ENCODE results near the gene FAM118B. TPM values are rescaled to one million over a fixed set of nuclear protein-coding genes. Genes with fewer than 3 reads are reported as not detected.

FAM118B gene
- total and polyA plus RNA-seq, 3 donors from 2014 or later: 27.4 to 50.3 (median 36.3) TPM

DNA sequence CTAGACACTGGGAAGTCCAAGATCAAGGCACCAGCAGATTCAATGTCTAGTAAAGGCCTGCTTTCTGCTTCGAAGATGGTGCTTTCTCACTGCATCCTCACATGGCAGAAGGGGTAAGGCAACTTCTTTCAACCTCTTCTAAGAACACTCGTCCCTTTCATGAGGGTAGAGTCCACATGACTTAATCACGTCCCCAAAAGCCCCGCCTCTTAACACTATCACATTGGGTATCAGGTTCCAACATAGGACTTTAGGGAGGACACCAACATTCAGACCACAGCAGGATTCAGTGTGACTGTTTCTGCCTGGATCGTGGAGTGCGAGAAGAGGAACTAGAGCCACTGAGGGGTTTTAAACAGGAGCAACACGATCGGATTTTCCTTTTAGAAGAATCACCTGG, 67.6 kb downstream of the FAM118B start:
- no peak overlapping the region for H3K27ac ChIP-seq
- no peaks in the 10 kb centered on the region for H3K27me3 ChIP-seq
- WGBS, 2 donors: 77 to 80% methylated on average over 8 of the region's 8 CpGs
- no peaks in the 10 kb centered on the region for H3K36me3 ChIP-seq (ENCODE audit: low read depth, missing control alignments)
- TF ChIP-seq, protein P1, sequence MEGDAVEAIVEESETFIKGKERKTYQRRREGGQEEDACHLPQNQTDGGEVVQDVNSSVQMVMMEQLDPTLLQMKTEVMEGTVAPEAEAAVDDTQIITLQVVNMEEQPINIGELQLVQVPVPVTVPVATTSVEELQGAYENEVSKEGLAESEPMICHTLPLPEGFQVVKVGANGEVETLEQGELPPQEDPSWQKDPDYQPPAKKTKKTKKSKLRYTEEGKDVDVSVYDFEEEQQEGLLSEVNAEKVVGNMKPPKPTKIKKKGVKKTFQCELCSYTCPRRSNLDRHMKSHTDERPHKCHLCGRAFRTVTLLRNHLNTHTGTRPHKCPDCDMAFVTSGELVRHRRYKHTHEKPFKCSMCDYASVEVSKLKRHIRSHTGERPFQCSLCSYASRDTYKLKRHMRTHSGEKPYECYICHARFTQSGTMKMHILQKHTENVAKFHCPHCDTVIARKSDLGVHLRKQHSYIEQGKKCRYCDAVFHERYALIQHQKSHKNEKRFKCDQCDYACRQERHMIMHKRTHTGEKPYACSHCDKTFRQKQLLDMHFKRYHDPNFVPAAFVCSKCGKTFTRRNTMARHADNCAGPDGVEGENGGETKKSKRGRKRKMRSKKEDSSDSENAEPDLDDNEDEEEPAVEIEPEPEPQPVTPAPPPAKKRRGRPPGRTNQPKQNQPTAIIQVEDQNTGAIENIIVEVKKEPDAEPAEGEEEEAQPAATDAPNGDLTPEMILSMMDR (IDR thresholded peaks at IDR 0.05): no peak
- TF ChIP-seq POLR2A (IDR thresholded peaks at IDR 0.05): no peak
- H3K4me3 ChIP-seq: no peak overlapping the region
- H3K4me1 ChIP-seq: peaks cover 7% of the 10 kb centered on the region
- H3K9me3 ChIP-seq: no peaks in the 10 kb centered on the region
- DNase-seq: no peak
- intact Hi-C loops (cut with DNase I; ENCODE audit: low total_unique reads): no loop called here

DNA sequence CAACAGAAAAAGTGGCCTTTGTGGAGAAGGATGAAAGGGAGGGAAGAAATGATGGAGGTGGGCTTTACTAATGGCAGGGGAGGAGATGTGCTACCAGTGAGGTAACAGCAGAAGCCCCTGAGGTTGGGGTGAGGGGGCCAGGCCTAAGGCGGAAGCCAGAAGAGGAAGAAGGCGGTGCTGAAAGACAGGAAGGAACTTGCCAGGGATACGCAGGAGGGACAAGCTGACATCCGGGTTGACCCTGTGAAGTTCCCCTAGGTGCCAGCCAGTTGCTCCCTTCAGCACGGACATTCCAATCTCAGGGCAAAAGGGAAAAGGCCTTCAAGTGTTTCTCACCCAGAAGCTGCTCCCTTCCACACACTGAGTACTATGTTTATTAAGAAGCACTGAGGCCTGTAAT, 69.0 kb downstream of the FAM118B start:
- TF ChIP-seq POLR2A (IDR thresholded peaks at IDR 0.05): no peak
- TF ChIP-seq, protein P1 (IDR thresholded peaks at IDR 0.05): no peak
- intact Hi-C loops (cut with DNase I; ENCODE audit: low total_unique reads): no loop called here
- Histone ChIP-seq H3K4me3 (no peak overlapping the region), H3K4me1 (peaks cover 7% of the 10 kb centered on the region), H3K27me3 (no peaks in the 10 kb centered on the region), H3K9me3 (no peaks in the 10 kb centered on the region), H3K27ac (no peak overlapping the region), H3K36me3 (ENCODE audit: low read depth, missing control alignments) (no peaks in the 10 kb centered on the region)
- no peak for DNase-seq
- 76 to 88% methylated on average over 5 of the region's 5 CpGs for WGBS, 2 donors

DNA sequence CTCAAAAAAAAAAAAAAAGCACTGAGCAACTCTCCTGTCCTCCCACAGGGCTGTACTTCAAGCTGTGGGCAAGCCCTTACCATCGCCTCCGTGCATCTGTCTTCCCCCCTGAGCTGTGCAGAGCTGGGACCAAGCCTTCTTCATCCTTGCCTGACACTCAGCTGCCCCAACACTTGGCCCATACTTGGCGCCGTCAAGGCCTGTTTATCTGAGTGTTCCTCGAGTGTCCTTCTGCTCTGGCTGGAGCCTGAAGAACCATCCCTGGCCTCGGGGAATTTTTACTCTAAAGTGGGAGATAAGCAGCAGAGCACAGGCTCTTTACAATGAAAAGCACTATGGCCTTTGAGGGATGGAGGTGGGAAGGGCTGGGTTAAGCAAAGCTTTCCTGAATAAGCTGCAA, 69.7 kb downstream of the FAM118B start:
- H3K27ac ChIP-seq: no peak overlapping the region
- WGBS, 2 donors: 40 to 60% methylated on average over 6 of the region's 6 CpGs

DNA sequence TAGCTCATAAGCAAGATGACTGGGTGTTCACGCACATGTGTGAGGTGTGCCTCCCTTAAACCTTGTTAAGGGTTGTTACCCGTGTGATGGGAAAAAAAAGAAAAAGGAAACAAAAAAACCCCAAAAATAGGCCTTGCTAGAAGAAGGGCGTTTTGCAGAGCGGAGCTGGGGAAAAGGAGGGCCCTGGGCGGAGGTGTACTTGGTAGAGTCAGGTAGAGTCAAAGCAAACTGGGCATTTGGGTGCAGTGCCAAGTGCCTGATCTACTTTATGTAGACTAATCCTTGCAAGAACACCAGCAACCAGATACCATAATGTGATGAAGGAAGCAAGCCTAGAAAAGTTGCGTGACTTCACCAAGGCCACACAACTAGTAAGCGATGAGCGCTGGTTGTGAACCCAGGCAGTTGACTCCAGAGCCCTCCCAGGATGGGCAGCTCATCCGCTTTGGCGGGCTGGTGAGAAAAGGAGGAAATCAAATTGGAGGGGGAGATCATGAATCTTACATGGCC, 70.1 kb downstream of the FAM118B start:
- DNase-seq: no peak
- Histone ChIP-seq H3K27me3 (no peaks in the 10 kb centered on the region), H3K4me1 (peaks cover 7% of the 10 kb centered on the region), H3K9me3 (no peaks in the 10 kb centered on the region), H3K4me3 (no peak overlapping the region), H3K27ac (peak overlapping the region; percentile 71 to 78), H3K36me3 (ENCODE audit: low read depth, missing control alignments) (no peaks in the 10 kb centered on the region)
- 68 to 72% methylated on average over 10 of the region's 10 CpGs for WGBS, 2 donors
- TF ChIP-seq, protein P1 (IDR thresholded peaks at IDR 0.05): no peak
- no peak for TF ChIP-seq POLR2A (IDR thresholded peaks at IDR 0.05)
- intact Hi-C loops (cut with DNase I; ENCODE audit: low total_unique reads): no loop called here

More for the DNA sequence above, 69.7 kb downstream of the FAM118B start:
- Histone ChIP-seq H3K27me3 (no peaks in the 10 kb centered on the region), H3K4me3 (no peak overlapping the region), H3K36me3 (ENCODE audit: low read depth, missing control alignments) (no peaks in the 10 kb centered on the region), H3K9me3 (no peaks in the 10 kb centered on the region), H3K4me1 (peaks cover 7% of the 10 kb centered on the region)
- TF ChIP-seq, protein P1 (IDR thresholded peaks at IDR 0.05): no peak
- TF ChIP-seq POLR2A (IDR thresholded peaks at IDR 0.05): no peak
- intact Hi-C loops (cut with DNase I; ENCODE audit: low total_unique reads): no loop called here
- DNase-seq: no peak

DNA sequence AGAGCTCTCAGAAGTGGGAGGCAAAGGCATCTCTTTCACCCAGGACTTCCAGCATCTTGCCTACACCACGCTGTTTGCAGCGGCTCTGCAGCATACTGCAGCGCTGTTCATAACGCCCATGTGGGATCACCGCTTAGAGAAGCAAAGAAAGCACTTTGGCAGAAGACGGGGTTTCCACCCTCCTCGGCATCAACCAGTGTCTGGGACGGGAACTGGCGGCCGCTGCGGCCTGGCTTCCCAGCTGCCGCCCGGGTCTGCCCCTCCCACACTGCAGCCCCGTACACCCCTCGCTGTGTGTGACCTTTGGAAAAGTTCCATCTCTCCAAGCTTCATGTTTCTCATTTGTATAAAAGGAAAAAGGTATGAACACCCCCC, 70.8 kb downstream of the FAM118B start:
- peak; percentile 63 for DNase-seq
- H3K27me3 ChIP-seq: no peaks in the 10 kb centered on the region
- peak overlapping the region; percentile 71 to 78 for H3K27ac ChIP-seq
- intact Hi-C loops (cut with DNase I; ENCODE audit: low total_unique reads): no loop called here
- peaks cover 7% of the 10 kb centered on the region for H3K4me1 ChIP-seq
- H3K4me3 ChIP-seq: peak overlapping the region; percentile 71 to 77
- no peak for TF ChIP-seq POLR2A (IDR thresholded peaks at IDR 0.05)
- TF ChIP-seq, protein P1 (IDR thresholded peaks at IDR 0.05): no peak
- H3K9me3 ChIP-seq: no peaks in the 10 kb centered on the region
- WGBS, 2 donors: 0 to 1% methylated on average over 14 to 15 of the region's 15 CpGs
- H3K36me3 ChIP-seq (ENCODE audit: low read depth, missing control alignments): no peaks in the 10 kb centered on the region
